GM13977 (cell line): ENCODE data around the gene IL19.

Source experiments
- DNase-seq: peaks from one replicate; pipeline ENCODE4 v3.0.0; 2012; ENCODE audit warnings: low spot score
- in situ Hi-C: fragments of 300-500 bp; cut with MboI; formaldehyde crosslinking; loops from one replicate; pipeline ENCODE4 v1.12.0; 2022; ENCODE audit warnings: low sequenced_read_pairs, low pct_unique_long_range_greater_than_20kb, mixed read lengths, inconsistent platforms; ENCODE audit not compliant: unreplicated experiment
- TF ChIP-seq, protein P1 (sequence below): IDR thresholded peaks from 2 replicates; pipeline ENCODE4 v1.5.1; 2012; ENCODE audit warnings: mild to moderate bottlenecking, control low read depth; ENCODE audit not compliant: insufficient read depth; ENCODE audit errors: extremely low read depth, missing control alignments

Gene IL19

DNA sequence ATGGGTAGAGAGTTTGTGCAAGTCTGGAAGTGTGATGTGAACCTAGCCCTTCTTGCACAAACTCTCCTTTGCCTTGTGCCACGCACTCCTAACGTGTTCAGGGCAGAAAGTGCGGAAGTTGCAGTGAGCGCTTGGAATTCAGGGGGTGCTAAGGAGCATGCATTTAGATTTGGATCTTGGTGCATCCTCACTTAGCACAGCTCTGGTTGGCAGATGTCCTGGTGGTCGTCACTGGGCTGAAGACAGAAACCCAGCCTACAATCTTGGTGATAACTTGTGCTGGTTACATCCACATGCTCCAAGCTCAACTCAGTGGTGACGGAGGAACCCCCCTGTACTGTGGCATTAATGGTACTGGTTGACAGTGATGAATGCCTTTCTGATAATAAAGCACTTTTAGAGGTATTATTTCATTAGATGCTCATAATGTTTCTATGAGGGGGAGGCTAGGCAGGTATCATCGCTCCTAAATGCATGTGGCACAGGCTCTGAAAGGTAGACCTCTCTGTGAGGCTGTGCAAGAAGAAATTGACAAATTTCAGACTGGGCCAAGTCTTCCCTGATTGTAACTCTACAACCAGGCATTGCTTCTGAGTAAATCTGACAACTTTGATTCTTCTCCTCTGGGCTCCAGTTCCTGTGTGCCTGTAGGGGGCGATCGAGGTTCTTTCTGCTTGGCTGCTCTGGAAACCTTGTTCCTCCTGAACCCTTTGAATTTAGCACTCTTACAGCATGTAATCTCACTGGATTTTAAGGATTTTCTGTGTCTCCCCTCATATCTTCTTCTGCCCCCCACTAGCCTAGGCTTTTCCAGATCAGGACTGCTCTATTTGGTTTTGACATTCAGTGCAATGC, 45.2 kb upstream of the IL19 start:
- peak; percentile 78 for DNase-seq
- in situ Hi-C loops, result loop anchor here (10.0 kb wide), 1 partner anchor 249 kb away; the partner anchor contains the start of gene FCAMR
- TF ChIP-seq, protein P1, sequence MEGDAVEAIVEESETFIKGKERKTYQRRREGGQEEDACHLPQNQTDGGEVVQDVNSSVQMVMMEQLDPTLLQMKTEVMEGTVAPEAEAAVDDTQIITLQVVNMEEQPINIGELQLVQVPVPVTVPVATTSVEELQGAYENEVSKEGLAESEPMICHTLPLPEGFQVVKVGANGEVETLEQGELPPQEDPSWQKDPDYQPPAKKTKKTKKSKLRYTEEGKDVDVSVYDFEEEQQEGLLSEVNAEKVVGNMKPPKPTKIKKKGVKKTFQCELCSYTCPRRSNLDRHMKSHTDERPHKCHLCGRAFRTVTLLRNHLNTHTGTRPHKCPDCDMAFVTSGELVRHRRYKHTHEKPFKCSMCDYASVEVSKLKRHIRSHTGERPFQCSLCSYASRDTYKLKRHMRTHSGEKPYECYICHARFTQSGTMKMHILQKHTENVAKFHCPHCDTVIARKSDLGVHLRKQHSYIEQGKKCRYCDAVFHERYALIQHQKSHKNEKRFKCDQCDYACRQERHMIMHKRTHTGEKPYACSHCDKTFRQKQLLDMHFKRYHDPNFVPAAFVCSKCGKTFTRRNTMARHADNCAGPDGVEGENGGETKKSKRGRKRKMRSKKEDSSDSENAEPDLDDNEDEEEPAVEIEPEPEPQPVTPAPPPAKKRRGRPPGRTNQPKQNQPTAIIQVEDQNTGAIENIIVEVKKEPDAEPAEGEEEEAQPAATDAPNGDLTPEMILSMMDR, result peak; percentile 77

GRCh38 chr1:206727981-206728696, 42.4 kb upstream of the IL19 start:
- in situ Hi-C loops, result loop anchor here (10.0 kb wide), 1 partner anchor 247 kb away; the partner anchor contains the start of gene FCAMR
- TF ChIP-seq, protein P1, result no peak
- no peak for DNase-seq

GRCh38 chr1:206728697-206728987, 41.9 kb upstream of the IL19 start:
- TF ChIP-seq, protein P1, result no peak
- no peak for DNase-seq
- in situ Hi-C loops, result loop anchor here (10.0 kb wide), 1 partner anchor 246 kb away; the partner anchor contains the start of gene FCAMR

DNA sequence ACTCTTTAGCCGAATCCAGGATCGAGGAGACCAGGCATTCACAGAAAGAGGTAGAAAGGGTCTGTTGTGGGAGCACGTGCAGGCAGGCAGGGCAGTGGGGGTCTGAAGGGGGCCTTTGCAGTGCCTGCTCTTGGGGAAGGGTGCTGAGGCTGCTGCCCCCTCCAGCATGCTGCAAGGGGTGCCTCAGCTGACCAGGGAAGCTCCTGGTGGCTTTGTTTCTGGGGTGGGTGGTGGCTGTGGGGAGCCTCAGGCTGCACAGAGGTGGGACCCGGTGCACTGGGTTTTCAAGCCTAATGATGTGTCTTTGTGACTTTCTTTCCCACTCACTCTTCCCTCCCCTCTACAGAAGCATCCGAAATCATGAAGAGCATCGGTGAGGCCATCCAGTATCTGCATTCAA, 41.5 kb upstream of the IL19 start:
- DNase-seq, result no peak
- in situ Hi-C loops, result loop anchor here (10.0 kb wide), 1 partner anchor 246 kb away; the partner anchor contains the start of gene FCAMR

DNA sequence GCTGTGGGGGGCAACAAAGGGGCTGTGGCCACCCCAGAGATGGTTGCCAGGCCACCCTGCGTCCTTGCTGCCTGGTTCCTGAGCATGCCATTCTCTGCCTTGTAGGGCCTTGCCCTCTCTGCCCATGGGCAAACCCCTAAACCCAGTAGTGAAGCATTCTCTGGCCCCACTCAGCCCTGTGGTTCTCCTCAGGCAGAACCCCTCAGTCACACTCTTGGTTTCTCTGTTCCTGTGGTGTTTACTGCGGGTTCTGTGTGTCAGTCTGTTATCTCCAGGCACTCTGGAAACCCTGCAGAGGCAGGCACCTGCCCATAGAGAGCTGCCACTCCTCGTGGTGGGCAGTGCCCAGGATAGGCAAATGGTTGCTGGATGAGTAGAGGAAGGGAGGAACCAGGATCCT, 41.1 kb upstream of the IL19 start:
- TF ChIP-seq, protein P1, result no peak
- in situ Hi-C loops, result loop anchor here (10.0 kb wide), 1 partner anchor 245 kb away; the partner anchor contains the start of gene FCAMR
- no peak for DNase-seq

More for the DNA sequence above, 41.5 kb upstream of the IL19 start:
- TF ChIP-seq, protein P1, result no peak

DNA sequence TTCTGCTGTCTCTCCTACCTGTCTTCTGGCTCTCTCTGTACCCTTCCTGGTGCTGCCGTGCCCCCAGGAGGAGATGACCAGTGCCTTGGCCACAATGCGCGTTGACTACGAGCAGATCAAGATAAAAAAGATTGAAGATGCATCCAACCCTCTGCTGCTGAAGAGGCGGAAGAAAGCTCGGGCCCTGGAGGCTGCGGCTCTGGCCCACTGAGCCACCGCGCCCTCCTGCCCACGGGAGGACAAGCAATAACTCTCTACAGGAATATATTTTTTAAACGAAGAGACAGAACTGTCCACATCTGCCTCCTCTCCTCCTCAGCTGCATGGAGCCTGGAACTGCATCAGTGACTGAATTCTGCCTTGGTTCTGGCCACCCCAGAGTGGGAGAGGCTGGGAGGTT, 38.1 kb upstream of the IL19 start:
- in situ Hi-C loops, result no loop called here
- TF ChIP-seq, protein P1, result no peak
- no peak for DNase-seq
